Measurements from ENCODE around the gene ASPG. TPM values are rescaled to one million over a fixed set of nuclear protein-coding genes. Genes with fewer than 3 reads are reported as not detected.

Gene ASPG
- total RNA-seq, 1 donor from 2014 or later: 3.6 TPM

DNA sequence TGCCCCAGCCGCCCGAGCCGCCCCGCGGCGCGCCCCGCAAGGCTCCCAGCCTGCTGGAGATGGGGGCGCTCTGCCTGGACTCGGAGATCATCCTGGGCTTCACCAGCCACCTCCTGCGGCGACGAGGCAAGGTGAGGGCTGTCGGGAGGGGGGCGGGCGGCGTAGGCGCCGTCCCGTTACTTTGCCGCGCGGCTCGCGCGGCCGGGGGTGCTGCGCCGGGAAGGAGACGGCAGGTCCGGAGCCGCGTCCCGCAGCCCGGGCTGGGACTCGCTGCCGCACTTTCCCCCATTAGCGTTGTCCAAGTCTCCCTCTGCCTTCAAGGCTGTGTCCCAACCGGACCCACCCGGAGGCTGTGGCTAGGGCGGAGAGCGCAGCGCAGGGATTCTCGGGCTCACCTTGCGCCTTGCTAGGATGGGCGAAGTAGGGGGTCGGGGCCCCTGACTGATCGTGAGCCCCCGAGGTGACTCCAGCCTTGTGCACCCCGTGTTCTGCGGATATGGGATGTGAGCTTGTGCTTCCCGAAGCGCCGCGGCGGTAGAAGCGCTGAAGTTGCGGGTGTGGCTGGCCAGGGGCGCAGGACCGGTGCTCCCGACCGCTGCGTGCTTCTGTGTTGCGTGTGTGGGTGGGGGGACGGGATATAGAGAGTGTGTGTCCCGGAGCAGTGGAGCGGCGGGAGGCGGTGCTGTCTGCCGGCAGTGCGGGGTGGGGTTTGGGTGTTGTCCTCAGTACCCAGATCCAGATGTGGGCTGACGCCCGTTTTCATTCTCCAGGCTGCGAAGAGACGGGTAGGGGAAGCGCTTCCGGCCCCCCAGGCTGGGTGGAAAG lies 51.2 kb downstream of the ASPG start:
- peak; percentile 31 for DNase-seq

DNA sequence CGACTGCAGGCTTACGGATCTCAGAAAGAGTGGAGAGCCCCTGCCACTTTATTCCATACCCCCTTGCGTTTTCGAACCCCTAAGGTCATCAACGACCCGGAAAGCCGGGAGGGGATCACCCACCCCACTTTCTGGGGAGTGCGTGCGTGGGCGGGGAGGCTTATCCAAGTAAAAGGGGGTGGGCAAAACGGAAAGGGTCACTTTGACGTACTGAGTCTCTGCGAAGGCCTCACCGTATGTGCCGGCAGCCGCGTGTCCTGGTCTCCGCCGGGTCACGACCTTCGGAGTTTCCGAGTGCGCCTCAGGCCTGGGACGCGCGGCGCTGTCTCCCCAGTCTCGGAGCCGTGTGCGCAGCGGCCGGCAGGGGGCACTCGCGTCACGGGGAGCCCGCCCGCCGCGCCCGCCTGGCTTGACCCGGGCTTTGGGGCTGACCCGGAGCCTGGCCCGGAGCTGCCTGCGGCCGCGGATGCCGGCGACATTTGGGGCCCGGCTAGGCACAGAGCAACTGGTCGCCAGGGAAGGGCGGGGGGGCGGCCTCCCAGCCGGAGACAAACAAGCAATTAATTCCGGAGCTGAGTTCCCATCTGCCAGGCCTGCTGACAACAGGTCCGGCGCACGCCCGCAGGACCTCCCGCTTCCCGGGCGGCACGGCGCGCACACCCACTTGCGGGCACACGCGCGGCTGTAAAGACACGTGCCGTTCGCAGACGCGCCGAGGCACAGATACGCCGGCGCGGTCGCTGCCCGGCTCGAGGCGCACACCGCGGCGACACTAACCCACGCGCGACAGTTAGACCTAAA lies 52.0 kb downstream of the ASPG start:
- peak; percentile 74 for DNase-seq

DNA sequence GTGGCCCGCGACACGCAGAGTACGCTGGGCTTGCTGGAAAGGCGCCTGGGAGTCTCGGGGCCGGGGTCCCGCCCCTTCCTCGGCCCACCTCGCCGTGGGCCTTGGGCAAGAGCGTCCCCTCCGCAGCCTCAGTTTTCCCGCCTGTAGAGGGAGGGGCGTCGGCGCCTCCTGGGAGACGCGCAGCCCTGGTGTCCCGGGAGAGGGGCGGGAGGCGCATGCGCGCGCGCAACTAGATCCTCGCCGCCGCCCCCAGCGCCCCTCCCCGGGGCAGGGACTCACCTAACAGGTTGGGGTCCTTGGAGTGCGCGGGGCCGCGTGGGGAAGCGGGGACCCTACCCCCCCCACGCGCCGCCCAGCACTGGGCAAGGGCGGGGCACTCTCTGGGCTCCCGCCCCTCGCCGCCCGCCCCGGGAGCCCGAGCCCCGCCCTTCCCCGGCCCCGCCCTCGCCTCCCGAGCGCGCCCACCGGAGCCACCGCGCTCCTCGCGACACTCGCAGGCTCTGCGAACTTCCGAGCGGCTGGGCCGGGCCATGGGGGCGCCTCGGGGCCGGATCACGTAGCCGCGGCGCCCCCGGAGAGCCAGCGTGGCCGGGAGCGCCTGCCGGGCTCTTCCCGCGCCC lies 52.7 kb downstream of the ASPG start, which contains the start of gene KIF26A:
KIF26A (plus strand) TSS at position 490 of the 620 bp plus-strand sequence. CDS start 136 bp downstream, outside the sequence.
- peak; percentile 62 for DNase-seq

DNA sequence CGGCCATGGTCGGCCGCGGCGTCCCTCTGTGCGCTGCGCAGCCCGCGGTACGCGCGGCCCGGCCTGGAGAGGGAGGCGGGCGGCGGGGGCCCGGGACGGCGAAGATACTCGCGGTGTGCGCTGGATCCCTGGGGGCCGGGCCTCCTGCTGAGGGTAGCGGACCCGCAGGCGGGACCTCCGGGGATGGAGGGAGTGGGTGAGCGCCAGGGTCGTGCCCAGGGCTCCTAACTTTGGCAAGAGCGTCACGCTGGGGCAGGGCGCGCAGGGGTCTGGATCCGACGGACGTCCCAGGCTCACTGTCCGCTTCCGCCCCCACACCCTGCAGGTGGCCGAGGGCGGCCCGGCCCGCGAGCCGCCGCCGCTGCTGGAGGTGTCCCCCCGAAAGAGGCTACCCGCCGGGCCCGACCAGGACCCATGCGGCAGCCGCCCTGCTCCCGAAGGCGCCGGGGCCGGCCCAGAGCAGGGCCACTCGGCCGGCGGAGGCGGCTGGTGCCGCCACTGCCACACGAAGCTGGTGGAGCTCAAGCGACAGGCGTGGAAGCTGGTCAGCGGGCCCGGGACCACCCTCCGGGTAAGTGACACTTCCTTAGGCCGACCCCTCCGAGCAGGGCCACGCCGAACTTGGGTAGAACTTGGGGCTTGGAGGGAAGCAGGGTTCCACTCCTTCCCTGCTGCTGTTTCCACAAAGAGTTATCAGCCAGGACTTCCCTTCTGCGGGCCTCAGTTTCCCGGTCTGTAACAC lies 53.4 kb downstream of the ASPG start:
- DNase-seq: no peak

DNA sequence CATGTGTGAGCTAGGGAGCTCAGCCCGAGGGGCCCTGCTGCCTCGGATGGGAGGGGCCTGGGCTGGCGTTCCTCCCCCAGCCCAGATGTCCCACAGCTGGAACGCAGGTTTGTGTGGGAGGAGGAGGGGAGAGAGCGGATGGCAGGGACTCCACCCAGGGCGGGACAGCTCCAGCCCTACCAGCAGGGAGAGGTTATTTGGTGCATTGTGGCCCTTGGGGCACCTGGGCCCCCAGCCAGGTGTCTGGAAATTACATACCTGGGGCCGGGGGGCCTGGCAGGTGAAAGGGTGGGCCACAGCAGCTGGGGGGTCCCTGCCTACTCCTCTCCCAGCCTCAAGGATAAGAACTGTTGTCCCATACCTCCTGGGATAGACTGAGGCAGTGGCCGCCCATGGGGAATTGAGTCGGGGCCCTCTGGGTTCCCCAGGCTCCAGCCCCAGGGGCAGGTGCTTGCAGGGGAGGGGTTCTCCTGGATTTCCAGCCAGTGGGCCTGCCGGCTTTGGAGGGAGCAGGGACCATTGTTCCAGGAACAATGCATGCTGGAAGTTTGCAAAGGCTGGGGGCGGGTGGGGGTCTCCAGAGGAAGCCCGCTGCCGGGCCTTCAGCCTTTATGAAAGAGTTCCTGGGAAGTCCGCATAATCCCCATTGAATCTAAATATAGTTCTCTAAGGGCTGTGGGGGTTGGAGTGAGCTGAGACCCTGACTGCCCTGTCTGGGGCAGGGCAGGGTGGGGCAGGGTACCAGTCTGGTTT lies 54.1 kb downstream of the ASPG start:
- DNase-seq: peak; percentile 44

DNA sequence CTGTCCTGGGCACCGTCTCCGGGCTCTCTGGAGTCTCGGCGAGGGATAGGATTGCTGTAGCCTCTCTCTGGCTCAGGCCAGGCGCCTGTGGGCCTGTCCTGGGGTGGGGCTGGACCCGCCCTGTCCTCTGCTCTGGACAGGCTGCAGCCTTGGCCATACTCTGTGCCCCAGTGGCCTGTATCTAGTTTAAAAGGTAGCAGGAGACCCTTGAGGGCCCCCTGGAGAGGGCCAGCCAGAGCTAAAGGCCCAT lies 54.6 kb downstream of the ASPG start:
- DNase-seq: no peak

DNA sequence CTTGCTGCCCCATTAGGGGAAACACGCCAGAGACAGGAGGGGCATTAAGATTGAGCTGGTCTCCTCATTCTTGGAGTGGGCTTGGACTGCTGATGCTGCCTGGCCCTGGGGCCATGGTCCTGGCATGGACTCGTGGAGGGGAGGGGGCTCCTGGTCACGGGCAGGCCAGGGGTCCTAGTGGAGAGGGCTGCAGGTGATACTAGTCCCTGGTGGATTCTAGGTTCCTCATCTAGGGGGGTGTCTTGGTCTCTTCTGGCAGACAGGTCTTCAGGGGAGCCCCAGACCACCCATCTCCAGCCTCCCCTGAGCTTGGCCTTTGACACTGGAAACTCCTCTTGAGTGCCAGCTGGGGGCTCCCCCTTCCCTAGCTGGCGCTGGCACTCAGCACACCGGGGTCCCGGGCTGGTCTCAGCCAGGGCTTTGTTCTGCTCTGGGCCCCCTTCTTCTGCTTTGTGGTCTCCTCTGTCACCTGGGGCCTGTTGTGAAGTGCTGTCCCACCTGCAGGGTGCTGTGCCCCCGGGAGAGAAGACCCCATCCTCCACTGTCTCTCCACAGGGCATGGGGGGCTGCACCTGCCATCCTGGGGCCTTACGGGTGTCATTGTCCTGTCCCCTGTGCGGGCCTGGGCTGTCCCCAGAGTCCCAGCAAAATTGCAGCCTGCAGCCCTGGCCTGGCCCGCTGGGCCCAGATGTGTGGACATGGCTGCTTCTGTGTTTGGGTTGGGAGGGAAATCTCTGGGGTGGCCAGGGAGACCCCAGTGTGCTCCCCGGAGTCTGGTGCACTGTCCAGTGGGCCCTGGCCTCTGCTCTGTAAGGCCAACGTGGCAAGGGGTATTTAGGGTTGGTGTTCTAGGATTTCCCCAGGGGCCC lies 55.2 kb downstream of the ASPG start:
- DNase-seq: no peak

DNA sequence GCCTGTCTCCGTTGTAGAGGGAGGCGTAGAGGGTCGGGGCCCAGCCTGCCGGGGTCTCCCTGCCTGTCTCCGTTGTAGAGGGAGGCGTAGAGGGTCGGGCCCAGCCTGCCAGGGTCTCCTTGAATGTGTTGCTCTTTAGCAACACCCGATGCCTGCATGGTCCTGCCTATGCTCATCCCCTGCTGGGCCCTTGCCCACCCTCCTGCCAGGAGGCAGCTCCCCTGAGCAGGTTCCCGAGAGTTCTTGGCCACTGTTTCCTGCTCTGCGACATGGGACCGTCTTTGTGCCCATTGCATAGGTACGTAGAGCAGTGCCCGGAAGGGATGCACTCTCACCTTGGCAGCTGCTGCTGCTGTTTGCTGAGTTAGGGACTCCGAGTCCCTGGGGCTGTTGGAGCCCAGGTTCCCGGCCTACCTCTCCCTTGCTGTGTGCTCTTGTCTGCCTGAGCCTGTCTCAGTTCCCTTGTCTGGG lies 56.2 kb downstream of the ASPG start:
- no peak for DNase-seq

DNA sequence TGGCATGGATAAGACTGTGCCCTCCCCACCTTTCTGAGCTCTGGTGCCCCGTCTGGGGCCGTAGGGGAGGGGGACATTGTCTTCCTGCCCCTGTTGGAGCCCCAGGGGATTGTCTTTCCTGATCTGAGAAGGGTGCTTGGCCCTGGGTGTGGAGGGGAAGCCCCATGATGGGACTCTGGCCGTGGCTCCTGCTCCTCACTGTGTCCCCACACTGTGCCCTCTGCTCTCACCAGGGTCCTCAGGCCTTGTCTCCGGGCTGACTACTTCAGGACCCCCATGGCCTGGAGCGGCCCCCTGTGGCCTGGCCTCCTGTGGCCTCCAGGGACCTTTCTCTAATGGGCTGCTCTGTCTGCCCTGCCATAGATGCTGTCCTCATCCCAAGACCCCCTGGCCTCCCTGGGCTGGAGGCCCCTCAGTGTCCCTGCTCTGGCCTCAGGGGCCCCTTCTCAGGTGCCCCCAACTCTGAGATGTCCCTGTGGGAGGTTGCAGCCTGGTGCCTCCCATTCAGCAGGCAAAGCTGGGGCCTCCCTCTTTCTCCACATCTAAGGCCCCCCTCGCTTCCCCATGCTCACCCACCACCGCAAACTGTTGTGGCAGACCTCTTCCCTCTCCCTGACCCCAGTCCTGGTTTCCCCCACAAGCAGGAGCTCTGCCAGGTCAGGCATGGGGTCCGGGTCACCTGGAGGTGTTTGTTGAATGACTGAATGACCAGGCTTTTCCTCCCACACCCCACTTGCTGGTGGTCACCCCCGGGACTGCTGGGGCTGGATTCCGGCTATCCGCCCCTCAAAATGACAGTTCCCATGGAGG lies 56.8 kb downstream of the ASPG start:
- no peak for DNase-seq

DNA sequence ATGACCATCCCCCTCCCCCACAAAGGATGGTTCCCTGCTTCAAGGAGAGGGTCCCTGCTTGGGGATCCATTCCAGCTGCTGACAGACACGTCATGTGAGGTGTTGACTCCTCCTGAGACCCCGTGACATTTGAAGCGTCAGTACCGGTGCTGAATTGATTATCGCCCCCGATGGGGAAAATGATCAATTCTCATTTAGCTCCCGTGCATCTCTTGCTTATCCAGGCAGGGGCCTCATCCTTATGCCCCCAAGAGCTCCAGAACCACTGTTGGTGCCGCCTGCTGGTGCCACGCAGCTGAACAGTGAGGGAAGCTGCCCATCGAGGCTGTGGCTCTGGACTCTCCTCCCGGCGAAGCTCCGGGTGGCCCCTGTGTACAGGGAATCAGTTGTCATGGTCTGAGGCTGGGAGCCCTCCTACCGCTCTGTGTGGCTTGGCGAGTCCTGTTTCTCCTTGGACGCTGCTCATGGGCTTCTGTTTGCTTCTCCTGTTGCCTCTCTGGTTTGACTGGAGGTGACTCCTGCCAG lies 57.5 kb downstream of the ASPG start:
- no peak for DNase-seq

DNA sequence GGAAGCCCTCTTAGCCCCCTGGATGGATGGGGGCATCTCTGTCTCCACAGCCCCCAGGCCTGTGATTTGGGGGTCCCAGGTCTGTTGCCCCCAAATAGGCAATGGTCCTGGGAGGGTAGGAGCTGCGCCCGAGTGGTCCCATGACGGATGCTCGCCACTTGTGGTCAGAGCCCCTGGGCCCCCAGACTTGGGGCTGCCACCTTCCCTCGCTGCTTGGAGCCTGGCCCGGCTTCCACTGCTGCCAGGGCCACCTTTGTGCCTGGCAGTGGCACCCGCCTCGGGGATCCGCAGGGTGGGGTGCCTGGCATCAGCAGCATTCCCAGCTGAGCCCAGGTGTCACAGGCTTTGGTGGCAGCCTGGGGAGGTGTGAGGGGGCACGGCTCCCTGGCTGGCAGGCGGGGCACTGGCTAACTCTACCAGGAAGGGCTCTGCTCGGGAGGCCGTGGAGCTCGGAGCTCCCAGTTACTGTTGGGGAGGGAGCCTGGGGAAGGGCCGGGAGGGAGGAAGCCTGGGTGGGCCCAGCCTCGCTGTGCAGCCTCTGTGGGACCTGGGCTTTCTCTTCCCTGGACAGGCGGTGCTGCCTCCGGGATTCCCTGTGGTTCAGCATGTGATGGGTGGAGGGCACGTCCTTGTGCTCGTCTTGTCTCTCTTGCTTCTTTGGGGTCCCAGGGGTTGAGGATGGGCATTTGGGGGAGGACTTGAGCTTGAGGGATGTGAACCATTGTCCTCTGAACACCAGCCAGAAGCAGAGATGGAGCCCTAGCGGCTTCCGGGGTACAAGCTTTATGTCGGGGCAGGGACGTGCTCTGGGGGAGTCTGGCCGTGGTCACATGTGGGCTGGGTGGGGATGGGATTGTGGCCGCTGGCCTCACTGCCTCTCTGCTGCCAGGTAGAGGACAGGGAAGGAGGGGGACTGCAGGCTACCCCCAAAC lies 58.3 kb downstream of the ASPG start:
- DNase-seq: no peak

DNA sequence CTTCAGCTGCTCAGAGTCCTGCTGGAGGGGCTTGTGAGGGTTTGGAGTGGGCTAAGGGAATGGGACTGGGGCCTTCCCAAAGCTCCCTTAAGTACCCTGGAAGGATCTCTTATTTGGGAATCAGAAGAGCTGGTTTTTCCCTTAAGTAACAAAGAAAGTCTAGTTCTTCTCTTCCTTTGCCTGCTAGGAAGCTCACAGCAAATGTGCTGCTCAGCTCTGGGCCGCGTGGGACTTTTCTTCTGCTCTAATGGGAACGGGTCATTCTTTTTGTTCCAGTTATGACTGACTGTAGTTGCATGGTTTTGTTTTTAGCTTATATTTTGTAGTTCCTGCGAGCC lies 58.9 kb downstream of the ASPG start:
- DNase-seq: no peak

DNA sequence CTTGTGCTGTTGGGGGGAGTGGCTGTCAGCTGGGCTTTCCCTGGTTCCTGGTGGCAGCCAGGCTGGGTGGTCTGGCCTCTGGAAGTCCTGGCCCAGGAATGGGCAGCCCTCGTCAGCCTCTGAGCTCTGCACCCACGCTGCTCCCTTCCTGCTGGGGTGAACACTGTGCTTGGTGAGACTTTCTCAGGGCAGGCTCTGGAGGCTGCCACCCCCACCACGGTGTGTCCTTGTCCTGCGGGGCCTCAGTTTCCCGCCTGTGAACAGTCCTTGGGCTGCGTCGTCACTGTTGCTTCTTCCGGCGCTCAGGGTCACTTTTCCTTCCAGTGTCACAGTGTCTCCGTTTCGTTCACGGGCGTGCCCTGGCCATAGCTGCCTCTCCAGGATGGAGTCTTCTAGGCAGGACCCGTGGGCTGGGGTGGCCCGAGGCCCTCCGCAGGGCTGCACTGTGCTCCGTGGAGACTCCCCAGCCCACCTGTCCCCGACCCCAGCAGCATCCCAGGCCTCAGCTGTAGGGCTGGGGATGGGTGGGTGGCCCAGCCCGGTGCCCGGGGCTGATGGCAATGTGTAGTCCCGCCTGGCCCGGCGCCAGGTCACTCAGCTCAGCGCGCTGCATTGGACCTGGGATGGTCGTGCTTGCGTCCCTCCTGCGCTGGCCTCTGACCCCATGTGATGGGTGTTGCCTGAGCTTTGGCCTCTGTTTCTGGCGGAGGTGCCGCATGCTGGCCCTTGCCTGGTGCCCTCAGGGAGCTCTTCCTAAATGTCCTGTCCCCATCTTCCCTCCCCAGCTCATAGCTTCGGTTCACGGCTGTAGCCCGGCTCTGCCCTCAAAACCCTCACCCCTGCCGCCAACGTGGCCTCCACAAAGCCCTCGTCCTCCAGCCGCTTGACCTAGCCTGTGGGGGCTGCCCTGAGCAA lies 59.7 kb downstream of the ASPG start:
- no peak for DNase-seq

DNA sequence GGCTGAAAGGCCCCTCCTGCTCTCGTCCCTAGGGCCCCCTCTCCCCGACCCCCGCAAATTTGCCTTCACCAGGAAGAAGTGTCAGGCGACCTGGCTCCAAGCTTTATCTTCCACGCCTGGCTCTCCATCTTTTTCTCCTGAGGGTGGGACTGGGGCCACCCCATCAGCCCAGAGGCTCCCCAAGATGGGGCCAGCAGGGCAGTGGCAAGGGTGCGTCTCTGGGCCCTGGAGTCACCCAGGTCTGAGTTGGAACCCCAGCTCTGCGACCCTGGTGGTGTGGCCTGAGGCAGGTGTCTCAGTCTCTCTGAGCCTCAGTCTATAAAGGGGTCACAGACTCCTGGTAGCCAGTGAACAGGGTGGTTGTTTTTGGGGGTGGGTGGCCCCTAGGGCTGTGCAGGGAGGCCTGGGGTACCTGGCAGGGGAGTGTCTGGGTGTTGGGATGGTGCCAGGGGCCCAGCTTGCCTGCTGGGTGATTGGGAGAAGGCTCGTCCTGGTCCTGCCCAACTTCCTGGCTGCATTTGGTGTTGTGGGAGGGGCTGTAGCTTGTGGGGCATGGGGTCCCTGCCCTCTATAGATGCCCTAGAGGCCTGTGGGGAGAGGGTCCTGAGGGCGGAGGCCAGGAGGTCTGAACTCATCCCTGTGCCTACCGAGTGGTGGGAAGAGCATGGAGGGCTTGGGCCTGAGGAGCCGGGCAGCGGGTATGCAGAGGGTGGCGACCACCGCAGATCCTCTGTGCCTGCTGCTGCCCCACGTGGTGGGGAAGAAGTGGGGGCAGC lies 60.5 kb downstream of the ASPG start:
- no peak for DNase-seq

DNA sequence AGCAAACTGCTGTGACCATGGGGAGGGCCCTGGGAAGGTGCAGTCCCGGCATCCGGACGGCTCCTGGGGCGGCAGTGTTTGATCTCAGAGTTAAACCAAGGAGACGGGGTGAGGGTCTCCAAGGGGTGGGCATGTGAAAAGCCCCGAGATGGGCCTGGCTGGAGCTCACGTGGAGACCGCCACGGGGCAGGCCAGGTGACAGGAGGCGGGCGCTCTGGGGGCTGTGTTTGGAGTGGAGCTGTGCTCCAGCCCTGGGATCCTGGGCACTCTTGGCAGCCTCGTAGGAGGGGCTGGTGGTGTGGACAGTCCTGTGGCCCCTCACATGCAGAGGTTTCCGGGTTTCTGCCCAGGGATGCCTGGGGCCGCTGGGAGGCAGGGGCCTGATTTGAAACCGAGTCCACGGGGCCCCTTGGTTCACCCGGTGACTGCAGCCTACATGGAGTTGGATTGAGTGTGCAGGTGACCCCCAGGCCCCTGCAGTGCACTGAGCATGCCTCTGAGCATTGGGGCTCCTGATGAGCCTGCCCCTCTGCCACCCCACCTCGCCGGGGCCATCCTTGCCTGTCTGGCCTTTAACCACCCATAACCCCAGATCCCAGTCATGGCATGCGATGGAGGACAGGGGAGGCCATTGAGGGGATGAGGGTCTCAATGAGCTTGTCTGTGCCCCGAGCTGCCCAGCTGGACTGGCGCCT lies 61.3 kb downstream of the ASPG start:
- DNase-seq: no peak

All from skin of body (tissue), 2 donors.